HL-60 (cell line): ENCODE results near the gene CCDC198.

Experiments used
- DNase-seq, 2 experiments: peaks; one replicate each; pipeline ENCODE4 v3.0.0-alpha.2; 2010 to 2020; ENCODE audit warnings: low read depth in 1 of 2, low spot score in 1 of 2
- H3K27ac ChIP-seq: fragments of 250-450 bp; sonication (Bioruptor Pico); replicated peaks from 2 replicates; pipeline ENCODE4 v1.5.1; 2020; ENCODE audit warnings: mild to moderate bottlenecking, moderate library complexity
- H3K27me3 ChIP-seq: fragments of 250-450 bp; sonication (Bioruptor Pico); 2 replicates; pipeline ENCODE4 v1.5.1; 2021; ENCODE audit warnings: mild to moderate bottlenecking, moderate library complexity; ENCODE audit not compliant: insufficient read depth, poor library complexity, severe bottlenecking
- H3K4me3 ChIP-seq: replicated peaks from 2 replicates; pipeline ENCODE4 v1.5.1; 2011; ENCODE audit warnings: mild to moderate bottlenecking, control low read depth, low read length; ENCODE audit not compliant: insufficient read depth
- GABPA ChIP-seq: IDR thresholded peaks from 2 replicates; pipeline ENCODE4 v1.6.1; 2012; ENCODE audit warnings: low read depth
- POLR2AphosphoS5 ChIP-seq: IDR thresholded peaks from 2 replicates; pipeline ENCODE4 v1.6.1; 2012; ENCODE audit warnings: low read depth
- SPI1 ChIP-seq: IDR thresholded peaks from 2 replicates; pipeline ENCODE4 v1.6.1; 2012; ENCODE audit warnings: low read depth, mild to moderate bottlenecking, borderline replicate concordance
- TF ChIP-seq, protein P1 (sequence below): IDR thresholded peaks from one replicate; pipeline ENCODE4 v1.5.1; 2011; ENCODE audit warnings: low read length, control low read depth, inconsistent platforms; ENCODE audit not compliant: insufficient read depth
- TF ChIP-seq, protein P2 (sequence below): IDR thresholded peaks from 2 replicates; pipeline ENCODE4 v1.6.1; 2012; ENCODE audit warnings: low read depth; ENCODE audit not compliant: insufficient replicate concordance

Gene CCDC198

DNA sequence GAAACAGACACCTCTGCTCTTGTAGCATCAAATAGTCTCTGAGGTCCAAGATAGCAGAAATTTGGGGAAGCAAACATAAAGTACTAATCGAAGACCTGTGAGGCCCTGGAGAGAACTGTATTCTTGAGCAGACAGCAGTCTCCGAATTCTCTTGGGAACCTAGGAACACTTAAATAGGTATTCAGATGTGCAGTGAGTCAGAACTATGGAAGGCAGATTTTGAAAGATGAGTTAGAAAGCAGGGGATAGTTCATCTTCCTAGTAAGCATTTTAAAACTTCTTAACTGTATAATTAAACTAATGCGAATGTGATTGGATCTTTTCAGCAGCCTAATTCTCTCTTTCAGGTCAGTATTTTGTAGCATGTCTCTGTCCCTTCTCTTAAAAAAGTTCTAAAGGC lies 72.7 kb downstream of the CCDC198 start:
- Histone ChIP-seq H3K27me3 (no peaks in the 10 kb centered on the region), H3K4me3 (no peak overlapping the region), H3K27ac (no peak overlapping the region)
- DNase-seq: no peak
- TF ChIP-seq SPI1 (no peak), POLR2AphosphoS5 (no peak), GABPA (no peak)
- TF ChIP-seq, protein P1, sequence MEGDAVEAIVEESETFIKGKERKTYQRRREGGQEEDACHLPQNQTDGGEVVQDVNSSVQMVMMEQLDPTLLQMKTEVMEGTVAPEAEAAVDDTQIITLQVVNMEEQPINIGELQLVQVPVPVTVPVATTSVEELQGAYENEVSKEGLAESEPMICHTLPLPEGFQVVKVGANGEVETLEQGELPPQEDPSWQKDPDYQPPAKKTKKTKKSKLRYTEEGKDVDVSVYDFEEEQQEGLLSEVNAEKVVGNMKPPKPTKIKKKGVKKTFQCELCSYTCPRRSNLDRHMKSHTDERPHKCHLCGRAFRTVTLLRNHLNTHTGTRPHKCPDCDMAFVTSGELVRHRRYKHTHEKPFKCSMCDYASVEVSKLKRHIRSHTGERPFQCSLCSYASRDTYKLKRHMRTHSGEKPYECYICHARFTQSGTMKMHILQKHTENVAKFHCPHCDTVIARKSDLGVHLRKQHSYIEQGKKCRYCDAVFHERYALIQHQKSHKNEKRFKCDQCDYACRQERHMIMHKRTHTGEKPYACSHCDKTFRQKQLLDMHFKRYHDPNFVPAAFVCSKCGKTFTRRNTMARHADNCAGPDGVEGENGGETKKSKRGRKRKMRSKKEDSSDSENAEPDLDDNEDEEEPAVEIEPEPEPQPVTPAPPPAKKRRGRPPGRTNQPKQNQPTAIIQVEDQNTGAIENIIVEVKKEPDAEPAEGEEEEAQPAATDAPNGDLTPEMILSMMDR: no peak
- TF ChIP-seq, protein P2, sequence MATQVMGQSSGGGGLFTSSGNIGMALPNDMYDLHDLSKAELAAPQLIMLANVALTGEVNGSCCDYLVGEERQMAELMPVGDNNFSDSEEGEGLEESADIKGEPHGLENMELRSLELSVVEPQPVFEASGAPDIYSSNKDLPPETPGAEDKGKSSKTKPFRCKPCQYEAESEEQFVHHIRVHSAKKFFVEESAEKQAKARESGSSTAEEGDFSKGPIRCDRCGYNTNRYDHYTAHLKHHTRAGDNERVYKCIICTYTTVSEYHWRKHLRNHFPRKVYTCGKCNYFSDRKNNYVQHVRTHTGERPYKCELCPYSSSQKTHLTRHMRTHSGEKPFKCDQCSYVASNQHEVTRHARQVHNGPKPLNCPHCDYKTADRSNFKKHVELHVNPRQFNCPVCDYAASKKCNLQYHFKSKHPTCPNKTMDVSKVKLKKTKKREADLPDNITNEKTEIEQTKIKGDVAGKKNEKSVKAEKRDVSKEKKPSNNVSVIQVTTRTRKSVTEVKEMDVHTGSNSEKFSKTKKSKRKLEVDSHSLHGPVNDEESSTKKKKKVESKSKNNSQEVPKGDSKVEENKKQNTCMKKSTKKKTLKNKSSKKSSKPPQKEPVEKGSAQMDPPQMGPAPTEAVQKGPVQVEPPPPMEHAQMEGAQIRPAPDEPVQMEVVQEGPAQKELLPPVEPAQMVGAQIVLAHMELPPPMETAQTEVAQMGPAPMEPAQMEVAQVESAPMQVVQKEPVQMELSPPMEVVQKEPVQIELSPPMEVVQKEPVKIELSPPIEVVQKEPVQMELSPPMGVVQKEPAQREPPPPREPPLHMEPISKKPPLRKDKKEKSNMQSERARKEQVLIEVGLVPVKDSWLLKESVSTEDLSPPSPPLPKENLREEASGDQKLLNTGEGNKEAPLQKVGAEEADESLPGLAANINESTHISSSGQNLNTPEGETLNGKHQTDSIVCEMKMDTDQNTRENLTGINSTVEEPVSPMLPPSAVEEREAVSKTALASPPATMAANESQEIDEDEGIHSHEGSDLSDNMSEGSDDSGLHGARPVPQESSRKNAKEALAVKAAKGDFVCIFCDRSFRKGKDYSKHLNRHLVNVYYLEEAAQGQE: no peak

DNA sequence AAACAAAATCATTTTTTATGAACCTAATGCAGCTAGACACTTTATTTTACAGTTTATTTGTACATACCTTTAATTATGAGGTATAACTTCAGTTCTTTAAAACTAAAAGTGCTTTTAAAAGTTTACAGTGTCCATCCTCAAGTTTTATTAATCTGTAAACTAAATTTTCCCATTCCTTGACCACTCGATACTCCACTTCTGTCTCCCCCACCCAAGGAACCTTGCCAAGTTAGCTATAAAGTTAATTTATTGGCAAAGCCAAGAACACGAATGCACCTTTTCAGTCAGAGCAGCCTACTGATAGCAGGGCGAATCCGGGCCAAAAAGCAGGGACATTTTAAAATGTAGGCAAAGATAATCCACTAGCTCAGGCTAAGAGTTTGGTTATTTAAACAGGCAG lies 73.6 kb downstream of the CCDC198 start:
- TF ChIP-seq, protein P2: no peak
- no peak for TF ChIP-seq SPI1
- TF ChIP-seq, protein P1: no peak
- TF ChIP-seq GABPA: no peak
- TF ChIP-seq POLR2AphosphoS5: no peak
- Histone ChIP-seq H3K27me3 (no peaks in the 10 kb centered on the region), H3K27ac (no peak overlapping the region), H3K4me3 (no peak overlapping the region)
- no peak for DNase-seq
